Activated T-helper 1 cell treated with anti-CD3 and anti-CD28 coated beads, Interleukin-2, amount 50 U/mL, for 16 hours (primary cell): Measurements from ENCODE around the gene KIR3DL2.
"Not testable (repeated sequence)": the region's sequence is repeated elsewhere in the genome, so short reads cannot be mapped to it uniquely, and the experiment has no call there.

ENCODE experiments used
- DNase-seq, 2 donors: peaks; one replicate each; pipeline ENCODE4 v3.0.0-alpha.2; 2020; ENCODE audit warnings: low read depth in 1 of 2, low spot score in 1 of 2

KIR3DL2 gene

DNA sequence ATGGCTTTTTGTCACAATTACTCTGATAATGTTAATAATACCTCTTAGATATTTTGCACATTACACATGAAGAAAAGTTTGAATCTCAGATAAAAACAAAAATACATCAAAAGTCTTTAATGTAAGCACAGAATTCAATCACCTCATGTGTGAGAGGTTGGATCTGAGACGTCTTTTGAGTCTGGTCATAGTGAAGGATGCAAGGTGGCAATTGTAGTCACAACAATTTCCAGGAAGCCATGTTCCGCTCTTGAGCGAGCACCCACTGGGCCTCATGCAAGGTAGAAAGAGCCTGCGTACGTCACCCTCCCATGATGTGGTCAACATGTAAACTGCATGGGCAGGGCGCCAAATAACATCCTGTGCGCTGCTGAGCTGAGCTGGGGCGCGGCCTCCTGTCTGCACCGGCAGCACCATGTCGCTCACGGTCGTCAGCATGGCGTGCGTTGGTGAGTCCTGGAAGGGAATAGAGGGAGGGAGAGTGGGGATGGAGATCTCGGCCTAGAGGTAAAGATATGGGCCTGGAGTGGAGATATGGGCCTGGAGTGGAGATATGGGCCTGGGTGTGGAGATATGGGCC, at the start of gene KIR3DL2:
TSS of gene KIR3DL2 (plus strand) at position 383 of the 580 bp plus-strand sequence. CDS start at position 416, 33 bp downstream.
- not testable (repeated sequence) for DNase-seq

DNA sequence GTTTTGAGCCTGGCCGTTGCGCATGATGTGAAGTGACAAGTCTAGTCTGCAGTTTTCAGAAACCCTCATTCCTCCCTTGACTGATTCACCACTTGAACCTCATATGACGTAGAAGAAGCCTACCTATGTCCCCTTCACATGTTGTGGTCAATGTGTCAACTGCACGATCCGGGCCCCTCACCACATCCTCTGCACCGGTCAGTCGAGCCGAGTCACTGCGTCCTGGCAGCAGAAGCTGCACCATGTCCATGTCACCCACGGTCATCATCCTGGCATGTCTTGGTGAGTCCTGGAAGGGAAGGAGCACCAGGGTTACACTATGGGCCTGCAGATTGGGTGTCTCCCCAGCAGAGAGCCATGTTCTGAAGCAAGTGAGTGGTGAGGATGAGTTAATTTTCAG, 46.8 kb upstream of the KIR3DL2 start, which contains the start of gene KIR2DL4:
TSS of gene KIR2DL4 (plus strand) at position 201 of the 400 bp plus-strand sequence. CDS start at position 243, 42 bp downstream.
- no peak for DNase-seq

DNA sequence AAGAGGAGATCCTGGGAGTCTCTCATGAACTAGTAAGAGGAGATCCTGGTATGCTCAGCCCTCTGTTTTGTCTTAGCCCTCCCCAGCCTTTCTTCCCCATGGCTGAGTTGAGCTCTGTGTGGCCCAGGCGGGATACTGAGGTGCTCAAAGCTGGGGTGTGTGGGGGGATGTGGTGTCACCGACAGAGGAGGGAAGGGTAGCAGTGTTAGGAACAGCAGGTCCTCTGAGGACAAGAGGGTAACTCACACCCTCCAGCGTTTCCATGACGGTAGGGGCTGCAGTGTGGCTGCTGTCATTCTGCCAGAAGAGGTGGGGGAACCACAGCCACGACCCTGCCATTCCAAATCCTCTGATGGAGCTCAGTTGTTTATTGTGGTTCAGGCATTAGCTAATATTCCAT, 46.1 kb upstream of the KIR3DL2 start:
- no peak for DNase-seq

DNA sequence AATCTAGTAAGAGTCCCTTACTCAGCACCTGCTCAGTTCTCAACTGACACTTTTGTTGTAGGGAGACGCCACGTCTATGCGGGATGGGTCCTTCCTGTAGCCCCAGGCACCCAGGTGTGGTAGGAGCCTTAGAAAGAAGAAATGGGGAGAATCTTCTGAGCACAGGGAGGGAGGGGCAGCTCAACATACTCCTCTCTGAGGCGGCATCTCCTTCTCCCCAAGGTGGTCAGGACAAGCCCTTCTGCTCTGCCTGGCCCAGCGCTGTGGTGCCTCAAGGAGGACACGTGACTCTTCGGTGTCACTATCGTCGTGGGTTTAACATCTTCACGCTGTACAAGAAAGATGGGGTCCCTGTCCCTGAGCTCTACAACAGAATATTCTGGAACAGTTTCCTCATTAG, 45.7 kb upstream of the KIR3DL2 start:
- DNase-seq, result no peak

DNA sequence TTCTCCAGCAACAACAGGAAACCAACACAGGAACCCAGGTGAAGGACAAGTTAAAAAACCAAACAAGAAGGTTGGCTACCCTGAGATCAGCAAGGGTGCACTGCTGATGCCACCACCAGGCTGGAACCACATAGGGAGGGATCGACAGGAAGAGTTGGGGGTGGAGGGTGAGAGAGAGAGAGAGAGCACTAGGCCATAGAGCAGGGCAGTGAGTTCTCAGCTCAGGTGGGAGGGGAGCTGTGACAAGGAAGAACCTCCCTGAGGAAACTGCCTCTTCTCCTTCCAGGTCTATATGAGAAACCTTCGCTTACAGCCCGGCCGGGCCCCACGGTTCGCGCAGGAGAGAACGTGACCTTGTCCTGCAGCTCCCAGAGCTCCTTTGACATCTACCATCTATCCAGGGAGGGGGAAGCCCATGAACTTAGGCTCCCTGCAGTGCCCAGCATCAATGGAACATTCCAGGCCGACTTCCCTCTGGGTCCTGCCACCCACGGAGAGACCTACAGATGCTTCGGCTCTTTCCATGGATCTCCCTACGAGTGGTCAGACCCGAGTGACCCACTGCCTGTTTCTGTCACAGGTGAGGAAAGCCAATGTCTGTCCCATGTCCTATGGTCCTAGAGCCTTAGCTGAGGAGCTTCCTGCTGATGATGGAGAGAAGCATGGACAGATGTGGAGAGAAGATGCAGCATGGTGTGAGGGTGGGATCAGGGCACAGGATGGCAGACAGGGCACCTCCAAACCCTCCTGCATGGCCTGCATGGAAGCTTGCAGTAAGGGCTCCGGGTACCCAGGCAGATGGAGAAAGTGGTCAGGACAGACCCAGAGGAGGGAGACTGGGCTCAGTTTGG, 44.4 kb upstream of the KIR3DL2 start:
- no peak for DNase-seq

DNA sequence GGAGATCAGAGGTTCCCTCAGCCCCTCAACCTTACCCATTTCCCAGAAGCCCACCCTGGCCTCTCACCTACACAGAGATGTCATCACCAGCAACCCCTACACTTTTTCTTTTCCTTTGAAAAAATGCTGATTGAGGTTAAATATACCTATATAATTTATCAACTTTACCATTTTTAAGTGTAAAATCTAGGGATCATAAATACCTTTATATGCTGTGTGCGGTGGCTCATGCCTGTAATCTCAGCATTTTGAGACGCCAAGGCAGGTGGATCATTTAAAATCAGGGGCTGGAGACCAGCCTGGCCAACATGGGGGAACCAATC, 43.8 kb upstream of the KIR3DL2 start:
- DNase-seq, result no peak

DNA sequence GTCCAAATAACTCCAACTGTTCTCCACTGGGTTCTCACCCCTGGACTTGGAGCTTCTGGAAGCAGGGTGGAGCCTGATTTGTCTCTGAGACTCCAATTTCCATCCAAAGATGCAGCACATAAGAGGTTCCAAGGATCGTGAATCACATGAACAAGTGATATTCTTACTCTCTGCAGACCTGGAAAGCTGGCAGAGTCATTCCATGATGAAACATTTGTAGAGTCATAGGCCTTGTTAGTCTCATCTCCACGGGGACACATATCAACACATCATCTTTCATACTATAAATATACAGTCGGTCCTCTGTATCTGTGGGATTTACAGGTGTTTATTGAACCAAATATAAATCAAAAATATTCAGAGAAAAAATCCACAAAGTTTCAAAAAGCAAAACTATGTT, 35.7 kb upstream of the KIR3DL2 start:
- not testable (repeated sequence) for DNase-seq

DNA sequence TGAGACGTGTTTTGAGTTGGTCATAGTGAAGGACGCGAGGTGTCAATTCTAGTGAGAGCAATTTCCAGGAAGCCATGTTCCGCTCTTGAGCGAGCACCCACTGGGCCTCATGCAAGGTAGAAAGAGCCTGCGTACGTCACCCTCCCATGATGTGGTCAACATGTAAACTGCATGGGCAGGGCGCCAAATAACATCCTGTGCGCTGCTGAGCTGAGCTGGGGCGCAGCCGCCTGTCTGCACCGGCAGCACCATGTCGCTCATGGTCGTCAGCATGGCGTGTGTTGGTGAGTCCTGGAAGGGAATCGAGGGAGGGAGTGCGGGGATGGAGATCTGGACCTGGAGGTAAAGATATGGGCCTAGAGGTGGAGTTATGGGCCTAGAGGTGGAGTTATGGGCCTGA, 34.0 kb upstream of the KIR3DL2 start, which contains the start of gene KIR3DL1:
TSS of gene KIR3DL1 (plus strand) at position 218 of the 400 bp plus-strand sequence.
- DNase-seq, result not testable (repeated sequence)

DNA sequence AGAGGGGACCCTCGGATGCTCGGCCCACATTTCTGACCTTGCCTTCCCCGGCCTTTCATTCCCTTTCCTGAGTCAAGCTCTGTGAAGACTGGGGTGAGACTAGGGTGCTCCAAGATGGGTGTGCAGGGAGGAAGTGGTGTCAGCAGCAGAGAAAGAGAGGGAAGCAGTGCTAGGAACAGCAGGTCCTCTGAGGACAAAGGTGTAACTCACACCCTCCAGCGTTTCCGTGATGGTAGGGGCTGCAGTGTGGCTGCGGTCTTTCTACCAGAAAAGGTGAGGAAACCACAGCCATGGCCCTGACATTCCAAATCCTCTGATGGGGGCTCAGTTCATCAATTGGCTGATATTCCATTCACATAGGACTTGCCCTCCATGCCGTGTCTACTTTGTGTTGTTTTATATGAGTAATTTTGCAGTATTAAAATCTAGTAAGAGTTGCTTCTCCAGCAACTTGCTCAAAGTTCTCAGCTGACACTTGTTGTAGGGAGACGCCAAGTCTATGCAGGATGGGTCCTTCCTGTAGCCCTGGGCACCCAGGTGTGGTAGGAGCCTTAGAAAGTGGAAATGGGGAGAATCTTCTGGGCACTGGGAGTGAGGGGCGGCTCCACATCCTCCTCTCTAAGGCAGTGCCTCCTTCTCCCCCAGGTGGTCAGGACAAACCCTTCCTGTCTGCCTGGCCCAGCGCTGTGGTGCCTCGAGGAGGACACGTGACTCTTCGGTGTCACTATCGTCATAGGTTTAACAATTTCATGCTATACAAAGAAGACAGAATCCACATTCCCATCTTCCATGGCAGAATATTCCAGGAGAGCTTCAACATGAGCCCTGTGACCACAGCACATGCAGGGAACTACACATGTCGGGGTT, 32.3 kb upstream of the KIR3DL2 start:
- DNase-seq, result no peak

DNA sequence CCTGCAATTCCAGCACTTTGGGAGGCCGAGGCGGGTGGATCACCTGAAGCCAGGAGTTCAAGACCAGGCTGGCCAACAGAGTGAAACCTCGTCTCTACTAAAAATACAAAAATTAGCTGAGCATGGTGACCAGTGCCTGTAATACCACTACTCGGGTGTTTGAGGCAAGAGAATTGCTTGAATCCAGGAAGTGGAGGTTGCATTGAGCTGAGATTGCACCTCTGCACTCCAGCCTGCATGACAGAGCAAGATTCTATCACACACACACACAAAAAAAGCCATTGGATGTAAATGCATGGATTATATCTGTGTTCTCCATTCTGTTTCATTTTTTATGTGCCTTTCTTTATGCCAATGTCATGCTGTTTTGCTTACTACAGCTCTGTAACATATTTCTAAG, 25.8 kb upstream of the KIR3DL2 start:
- DNase-seq, result not testable (repeated sequence)

DNA sequence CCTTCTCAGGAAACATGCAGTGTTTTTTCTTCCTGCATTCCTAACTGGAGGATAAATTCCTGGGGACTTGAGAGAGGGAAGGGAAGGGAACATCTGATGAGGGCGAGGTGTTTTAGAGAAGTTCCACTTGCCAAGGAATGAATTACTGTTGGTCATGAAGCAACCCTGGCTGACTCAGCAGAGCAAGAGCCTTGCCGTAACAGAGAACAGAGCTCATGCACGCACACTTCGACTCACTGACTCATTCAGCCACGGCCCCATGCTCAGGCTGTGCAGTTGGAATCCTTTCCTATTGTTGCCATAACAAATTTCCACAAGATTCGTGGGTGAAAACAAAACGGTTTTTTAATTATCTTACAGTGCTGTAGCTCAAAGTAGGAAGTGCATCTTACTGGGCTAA, 24.9 kb upstream of the KIR3DL2 start:
- DNase-seq, result not testable (repeated sequence)

DNA sequence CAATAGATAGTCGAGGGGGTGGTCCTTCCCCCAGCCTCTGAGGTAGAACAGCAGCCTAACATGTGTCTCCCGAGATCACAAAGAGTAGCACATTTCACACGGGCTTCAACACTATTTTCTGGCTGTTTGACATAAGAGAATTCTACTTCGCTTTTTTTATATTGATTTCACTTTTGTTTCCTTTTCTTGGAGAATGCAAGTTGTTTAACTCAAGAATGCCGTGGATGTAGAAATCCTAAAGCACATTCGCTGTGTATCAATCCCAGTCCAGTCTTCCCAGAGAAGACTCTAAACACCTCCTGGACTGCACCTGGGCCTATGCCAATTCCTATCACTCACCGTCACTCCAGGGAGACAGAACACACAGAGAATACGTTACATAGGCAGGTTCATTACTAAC, 22.2 kb upstream of the KIR3DL2 start:
- DNase-seq, result not testable (repeated sequence)

DNA sequence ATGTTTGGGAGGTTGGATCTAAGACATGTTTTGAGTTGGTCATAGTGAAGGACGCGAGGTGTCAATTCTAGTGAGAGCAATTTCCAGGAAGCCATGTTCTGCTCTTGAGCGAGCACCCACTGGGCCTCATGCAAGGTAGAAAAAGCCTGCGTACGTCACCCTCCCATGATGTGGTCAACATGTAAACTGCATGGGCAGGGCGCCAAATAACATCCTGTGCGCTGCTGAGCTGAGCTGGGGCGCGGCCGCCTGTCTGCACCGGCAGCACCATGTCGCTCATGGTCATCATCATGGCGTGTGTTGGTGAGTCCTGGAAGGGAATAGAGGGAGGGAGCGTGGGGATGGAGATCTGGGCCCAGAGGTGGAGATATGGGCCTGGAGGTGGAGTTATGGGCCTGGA, 17.7 kb upstream of the KIR3DL2 start, which contains the start of gene KIR2DS4:
TSS of gene KIR2DS4 (plus strand) at position 181 of the 400 bp plus-strand sequence.
- not testable (repeated sequence) for DNase-seq

DNA sequence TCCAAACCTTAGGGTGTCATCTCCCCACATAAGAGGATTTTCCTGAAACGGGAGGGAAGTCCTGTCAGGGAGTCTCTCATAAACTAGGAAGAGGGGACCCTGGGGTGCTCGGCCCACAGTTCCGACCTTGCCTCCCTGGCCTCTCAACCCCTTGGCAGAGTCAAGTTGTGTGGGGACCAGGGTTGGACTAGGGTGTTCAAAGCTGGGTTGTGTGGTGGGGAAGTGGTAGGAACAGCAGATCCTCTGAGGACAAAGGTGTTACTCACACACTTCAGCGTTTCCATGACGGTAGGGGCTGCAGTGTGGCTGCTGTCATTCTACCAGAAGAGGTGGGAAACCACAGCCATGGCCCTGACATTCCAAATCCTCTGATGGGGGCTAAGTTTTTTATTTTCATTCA, 15.1 kb upstream of the KIR3DL2 start:
- DNase-seq, result not testable (repeated sequence)

DNA sequence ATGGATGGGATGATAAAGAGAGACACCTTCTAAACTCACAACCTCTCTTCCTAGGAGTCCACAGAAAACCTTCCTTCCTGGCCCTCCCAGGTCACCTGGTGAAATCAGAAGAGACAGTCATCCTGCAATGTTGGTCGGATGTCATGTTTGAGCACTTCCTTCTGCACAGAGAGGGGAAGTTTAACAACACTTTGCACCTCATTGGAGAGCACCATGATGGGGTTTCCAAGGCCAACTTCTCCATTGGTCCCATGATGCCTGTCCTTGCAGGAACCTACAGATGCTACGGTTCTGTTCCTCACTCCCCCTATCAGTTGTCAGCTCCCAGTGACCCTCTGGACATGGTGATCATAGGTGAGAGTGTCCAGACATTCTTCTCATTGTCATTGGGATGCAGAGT, 12.7 kb upstream of the KIR3DL2 start:
- DNase-seq, result not testable (repeated sequence)

DNA sequence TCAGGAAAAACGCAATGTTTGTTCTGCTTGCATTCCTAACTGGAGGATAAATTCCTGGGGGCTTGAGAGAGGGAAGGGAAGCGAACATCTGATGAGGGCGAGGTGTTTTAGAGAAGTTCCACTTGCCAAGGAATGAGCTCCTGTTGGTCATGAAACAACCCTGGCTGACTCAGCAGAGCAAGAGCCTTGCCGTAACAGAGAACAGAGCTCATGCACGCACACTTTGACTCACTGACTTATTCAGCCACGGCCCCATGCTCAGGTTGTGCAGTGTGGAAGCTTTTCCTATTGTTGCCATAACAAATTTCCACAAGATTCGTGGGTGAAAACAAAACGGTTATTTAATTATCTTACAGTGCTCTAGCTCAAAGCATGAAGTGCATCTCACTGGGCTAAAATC, 7.1 kb upstream of the KIR3DL2 start:
- not testable (repeated sequence) for DNase-seq

DNA sequence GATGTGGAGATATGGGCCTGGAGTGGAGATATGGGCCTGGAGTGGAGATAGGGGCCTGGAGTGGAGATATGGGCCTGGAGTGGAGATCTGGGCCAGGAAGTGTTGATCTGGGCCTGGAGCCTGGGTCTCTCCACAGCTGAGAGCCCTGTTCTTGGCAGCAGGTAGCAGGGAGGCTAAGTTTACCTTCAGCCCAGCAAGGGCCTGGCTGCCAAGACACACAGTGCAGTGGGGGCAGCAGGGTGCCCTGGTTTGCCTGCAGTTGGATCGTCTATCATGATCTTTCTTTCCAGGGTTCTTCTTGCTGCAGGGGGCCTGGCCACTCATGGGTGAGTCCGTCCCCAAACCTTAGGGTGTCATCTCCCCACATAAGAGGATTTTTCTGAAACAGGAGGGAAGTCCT, 687 bp downstream of the KIR3DL2 start:
- no peak for DNase-seq

DNA sequence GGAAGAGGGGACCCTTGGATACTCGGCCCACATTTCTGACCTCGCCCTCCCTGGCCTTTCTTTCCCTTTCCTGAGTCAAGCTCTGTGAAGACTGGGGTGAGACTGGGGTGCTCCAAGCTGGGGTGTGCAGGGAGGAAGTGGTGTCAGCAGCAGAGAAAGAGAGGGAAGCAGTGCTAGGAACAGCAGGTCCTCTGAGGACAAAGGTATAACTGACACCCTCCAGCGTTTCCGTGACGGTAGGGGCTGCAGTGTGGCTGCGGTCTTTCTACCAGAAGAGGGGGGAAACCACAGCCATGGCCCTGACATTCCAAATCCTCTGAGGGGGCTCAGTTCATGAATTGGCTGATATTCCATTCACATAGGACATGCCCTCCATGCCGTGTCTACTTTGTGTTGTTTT, 1.1 kb downstream of the KIR3DL2 start:
- DNase-seq, result no peak

DNA sequence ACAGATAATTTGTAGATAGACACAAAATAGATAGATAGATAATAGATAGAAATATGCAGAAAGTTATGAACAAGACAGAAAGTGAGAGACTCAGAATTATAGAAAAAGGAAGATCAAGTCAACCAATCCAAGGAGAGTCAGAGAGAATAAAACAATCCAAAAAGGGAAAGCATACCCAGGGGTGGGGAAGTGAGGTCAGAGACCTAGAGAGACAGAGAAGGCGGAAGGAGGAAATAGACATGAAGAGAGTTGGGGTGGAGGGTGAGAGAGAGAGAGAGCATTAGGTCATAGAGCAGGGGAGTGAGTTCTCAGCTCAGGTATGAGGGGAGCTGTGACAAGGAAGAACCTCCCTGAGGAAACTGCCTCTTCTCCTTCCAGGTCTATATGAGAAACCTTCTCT, 5.0 kb downstream of the KIR3DL2 start:
- DNase-seq, result not testable (repeated sequence)

DNA sequence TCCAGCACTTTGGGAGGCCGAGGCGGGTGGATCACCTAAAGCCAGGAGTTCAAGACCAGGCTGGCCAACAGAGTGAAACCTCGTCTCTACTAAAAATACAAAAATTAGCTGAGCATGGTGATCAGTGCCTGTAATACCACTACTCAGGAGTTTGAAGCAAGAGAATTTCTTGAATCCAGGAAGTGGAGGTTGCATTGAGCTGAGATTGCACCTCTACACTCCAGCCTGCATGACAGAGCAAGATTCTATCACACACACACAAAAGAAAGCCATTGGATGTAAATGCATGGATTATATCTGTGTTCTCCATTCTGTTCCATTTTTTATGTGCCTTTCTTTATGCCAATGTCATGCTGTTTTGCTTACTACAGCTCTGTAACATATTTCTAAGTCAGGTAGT, 8.2 kb downstream of the KIR3DL2 start:
- not testable (repeated sequence) for DNase-seq

DNA sequence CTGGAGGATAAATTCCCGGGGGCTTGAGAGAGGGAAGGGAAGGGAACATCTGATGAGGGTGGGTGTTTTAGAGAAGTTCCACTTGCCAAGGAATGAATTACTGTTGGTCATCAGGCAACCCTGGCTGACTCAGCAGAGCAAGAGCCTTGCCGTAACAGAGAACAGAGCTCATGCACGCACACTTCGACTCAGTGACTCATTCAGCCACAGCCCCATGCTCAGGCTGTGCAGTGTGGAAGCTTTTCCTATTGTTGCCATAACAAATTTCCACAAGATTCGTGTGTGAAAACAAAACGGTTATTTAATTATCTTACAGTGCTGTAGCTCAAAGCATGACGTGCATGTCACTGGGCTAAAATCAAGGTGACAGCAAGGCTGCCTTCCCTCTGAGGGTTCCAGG, 9.2 kb downstream of the KIR3DL2 start:
- DNase-seq, result not testable (repeated sequence)
